DOHH2 (cell line): ENCODE data around the gene C4orf50.

Experiments used
- CTCF ChIP-seq: fragments of 200-600 bp; sonication (generic); IDR thresholded peaks from one replicate; pipeline ENCODE4 v1.5.1; 2014; ENCODE audit warnings: antibody characterized with exemption, mild to moderate bottlenecking, low read depth, low read length; ENCODE audit not compliant: poor library complexity, severe bottlenecking
- EZH2phosphoT487 ChIP-seq: fragments of 200-600 bp; sonication (generic); IDR thresholded peaks from 2 replicates; pipeline ENCODE4 v1.6.1; 2017; ENCODE audit warnings: borderline replicate concordance, mild to moderate bottlenecking, antibody characterized with exemption, low read length, moderate library complexity, mixed read lengths

DNA sequence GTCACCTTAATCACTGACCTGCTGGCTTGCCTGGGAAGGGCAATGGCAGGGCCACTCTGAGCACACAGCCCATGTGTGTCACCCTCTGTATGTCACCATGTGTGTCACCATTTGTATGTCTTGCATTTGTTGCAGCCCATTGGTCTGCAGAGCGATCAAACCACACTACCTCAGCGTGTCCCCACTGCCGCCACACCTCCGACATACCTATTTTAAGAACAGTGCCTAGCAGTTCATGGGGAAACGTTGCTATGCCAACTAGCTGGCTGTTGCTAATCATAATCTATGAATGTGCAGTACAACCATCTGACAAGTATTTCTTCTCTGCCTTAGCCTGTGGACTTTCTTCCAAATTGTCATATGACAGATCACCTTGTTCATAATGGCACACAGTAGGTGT, 117.4 kb downstream of the C4orf50 start:
- TF ChIP-seq CTCF (no peak), EZH2phosphoT487 (no peak)
